HepG2 (cell line): Measurements from ENCODE around the gene ZNF524. TPM values are rescaled to one million over a fixed set of nuclear protein-coding genes. Genes with fewer than 3 reads are reported as not detected.

Experiments used
- CEBPB ChIP-seq: IDR thresholded peaks from 2 replicates; pipeline ENCODE4 v1.6.1; 2011; ENCODE audit warnings: low read depth, low read length, improper control_type of control experiment, borderline replicate concordance
- HDAC2 ChIP-seq: sonication (generic); formaldehyde crosslinking; IDR thresholded peaks from 2 replicates; pipeline ENCODE4 v1.4.0; 2020; ENCODE audit warnings: missing genetic modification reagents
- HNRNPK ChIP-seq: fragments of 200-400 bp; formaldehyde crosslinking; IDR thresholded peaks from 2 replicates; pipeline ENCODE4 v1.6.1; 2018; ENCODE audit warnings: low read length, low read depth, moderate library complexity, mild to moderate bottlenecking; ENCODE audit not compliant: poor library complexity, severe bottlenecking
- RNF2 ChIP-seq: fragments of 450-650 bp; conservative IDR thresholded peaks from 2 replicates; pipeline ENCODE4 v1.6.1; 2016; ENCODE audit warnings: low read depth
- SPEN ChIP-seq: sonication (generic); formaldehyde crosslinking; IDR thresholded peaks from 2 replicates; pipeline ENCODE4 v1.5.1; 2020; ENCODE audit warnings: low read depth, mild to moderate bottlenecking, missing genetic modification reagents
- SSRP1 ChIP-seq: IDR thresholded peaks from 2 replicates; pipeline ENCODE4 v1.6.1; 2016; ENCODE audit warnings: control low read depth
- polyA plus RNA-seq, 8 experiments: library from polyadenylated mRNA; depleted of rRNA in 3 of 8; stranded (reverse) in 7 of 8; unstranded in 1 of 8; fragments of >200 nt; fragmentation: Illumina TruSeq in 4 of 8; extraction: Trizol in 4 of 8; gene quantifications; 2 replicates each; pipeline versions ENCODE4 v1.2.1 to v1.2.3, GENCODE V29; 2011 to 2016; ENCODE audit warnings: low read depth in 4 of 8, missing spikeins in 1 of 8, mixed read lengths in 1 of 8; ENCODE audit not compliant: insufficient read depth in 1 of 8
- total RNA-seq, 5 experiments: library from RNA; depleted of rRNA; stranded (reverse); fragments of >200 nt; fragmentation: Illumina TruSeq; extraction: Trizol; gene quantifications; 2 replicates each; pipeline ENCODE4 v1.2.3, GENCODE V29; 2016; ENCODE audit warnings: low read depth in 1 of 5
- TF ChIP-seq, protein P1 (sequence below): sonication (generic); formaldehyde crosslinking; IDR thresholded peaks from one replicate; pipeline ENCODE4 v1.5.1; 2020; ENCODE audit warnings: mild to moderate bottlenecking, missing genetic modification reagents; ENCODE audit errors: not compliant biosample characterization
- TF ChIP-seq, protein P2 (sequence below): sonication (generic); formaldehyde crosslinking; IDR thresholded peaks from 2 replicates; pipeline ENCODE4 v1.4.0; 2020; ENCODE audit warnings: missing genetic modification reagents
- TF ChIP-seq, protein P3 (sequence below): sonication (generic); formaldehyde crosslinking; IDR thresholded peaks from 2 replicates; pipeline ENCODE4 v1.9.0; 2022; ENCODE audit warnings: missing genetic modification reagents, mild to moderate bottlenecking, borderline replicate concordance

Gene ZNF524
- total and polyA plus RNA-seq, 2 of the 13 experiments (the other 11 are each of a cell fraction or from before 2014, with no cell fraction given), result 3.2 to 4.6 TPM

DNA sequence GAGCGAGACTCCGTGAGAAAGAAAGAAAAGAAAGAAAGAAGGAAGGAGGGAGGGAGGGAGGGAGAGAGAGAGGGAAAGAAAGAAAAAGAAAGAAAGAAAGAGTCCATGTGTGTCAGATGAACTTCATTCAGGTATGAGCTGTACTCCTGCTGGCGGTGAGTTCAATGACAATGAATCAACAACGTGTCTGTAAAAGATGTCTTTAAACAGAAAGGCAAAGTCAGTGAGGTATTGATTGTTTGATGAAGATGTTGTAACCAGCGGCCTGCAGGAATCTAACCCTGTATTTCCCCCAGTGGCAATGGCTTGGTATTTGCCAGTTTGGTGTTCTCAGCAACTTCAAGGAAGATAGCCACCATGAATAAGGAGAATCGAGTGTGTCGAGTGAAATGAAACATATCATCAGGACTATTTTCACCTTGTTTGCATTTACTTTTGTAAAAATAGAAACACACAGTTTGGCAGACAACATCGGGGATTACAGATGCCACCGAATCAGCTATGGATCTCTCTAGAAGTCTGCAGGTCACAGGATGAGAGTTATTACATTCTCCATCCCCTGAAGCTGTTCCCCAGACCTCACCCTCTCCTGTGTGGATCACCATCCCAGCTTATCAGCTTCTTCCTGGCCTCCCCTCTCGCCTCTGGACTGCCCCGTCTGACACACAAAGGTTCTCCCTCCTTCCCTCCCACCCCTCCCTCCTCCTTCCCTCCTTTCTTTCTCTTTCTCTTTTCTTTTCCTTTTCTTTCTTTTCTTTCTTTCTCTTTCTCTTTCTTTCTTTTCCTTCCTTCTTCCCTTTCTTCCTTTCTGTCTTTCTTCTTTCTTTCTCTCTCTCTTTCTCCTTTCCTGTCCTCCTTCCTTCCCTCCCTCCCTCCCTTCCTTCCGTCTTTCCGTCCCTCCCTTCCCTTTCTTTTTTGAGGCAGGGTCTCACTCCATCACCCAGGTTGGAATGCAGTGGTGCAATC is 46.6 kb upstream of the ZNF524 start (continued):
- TF ChIP-seq, protein P1, sequence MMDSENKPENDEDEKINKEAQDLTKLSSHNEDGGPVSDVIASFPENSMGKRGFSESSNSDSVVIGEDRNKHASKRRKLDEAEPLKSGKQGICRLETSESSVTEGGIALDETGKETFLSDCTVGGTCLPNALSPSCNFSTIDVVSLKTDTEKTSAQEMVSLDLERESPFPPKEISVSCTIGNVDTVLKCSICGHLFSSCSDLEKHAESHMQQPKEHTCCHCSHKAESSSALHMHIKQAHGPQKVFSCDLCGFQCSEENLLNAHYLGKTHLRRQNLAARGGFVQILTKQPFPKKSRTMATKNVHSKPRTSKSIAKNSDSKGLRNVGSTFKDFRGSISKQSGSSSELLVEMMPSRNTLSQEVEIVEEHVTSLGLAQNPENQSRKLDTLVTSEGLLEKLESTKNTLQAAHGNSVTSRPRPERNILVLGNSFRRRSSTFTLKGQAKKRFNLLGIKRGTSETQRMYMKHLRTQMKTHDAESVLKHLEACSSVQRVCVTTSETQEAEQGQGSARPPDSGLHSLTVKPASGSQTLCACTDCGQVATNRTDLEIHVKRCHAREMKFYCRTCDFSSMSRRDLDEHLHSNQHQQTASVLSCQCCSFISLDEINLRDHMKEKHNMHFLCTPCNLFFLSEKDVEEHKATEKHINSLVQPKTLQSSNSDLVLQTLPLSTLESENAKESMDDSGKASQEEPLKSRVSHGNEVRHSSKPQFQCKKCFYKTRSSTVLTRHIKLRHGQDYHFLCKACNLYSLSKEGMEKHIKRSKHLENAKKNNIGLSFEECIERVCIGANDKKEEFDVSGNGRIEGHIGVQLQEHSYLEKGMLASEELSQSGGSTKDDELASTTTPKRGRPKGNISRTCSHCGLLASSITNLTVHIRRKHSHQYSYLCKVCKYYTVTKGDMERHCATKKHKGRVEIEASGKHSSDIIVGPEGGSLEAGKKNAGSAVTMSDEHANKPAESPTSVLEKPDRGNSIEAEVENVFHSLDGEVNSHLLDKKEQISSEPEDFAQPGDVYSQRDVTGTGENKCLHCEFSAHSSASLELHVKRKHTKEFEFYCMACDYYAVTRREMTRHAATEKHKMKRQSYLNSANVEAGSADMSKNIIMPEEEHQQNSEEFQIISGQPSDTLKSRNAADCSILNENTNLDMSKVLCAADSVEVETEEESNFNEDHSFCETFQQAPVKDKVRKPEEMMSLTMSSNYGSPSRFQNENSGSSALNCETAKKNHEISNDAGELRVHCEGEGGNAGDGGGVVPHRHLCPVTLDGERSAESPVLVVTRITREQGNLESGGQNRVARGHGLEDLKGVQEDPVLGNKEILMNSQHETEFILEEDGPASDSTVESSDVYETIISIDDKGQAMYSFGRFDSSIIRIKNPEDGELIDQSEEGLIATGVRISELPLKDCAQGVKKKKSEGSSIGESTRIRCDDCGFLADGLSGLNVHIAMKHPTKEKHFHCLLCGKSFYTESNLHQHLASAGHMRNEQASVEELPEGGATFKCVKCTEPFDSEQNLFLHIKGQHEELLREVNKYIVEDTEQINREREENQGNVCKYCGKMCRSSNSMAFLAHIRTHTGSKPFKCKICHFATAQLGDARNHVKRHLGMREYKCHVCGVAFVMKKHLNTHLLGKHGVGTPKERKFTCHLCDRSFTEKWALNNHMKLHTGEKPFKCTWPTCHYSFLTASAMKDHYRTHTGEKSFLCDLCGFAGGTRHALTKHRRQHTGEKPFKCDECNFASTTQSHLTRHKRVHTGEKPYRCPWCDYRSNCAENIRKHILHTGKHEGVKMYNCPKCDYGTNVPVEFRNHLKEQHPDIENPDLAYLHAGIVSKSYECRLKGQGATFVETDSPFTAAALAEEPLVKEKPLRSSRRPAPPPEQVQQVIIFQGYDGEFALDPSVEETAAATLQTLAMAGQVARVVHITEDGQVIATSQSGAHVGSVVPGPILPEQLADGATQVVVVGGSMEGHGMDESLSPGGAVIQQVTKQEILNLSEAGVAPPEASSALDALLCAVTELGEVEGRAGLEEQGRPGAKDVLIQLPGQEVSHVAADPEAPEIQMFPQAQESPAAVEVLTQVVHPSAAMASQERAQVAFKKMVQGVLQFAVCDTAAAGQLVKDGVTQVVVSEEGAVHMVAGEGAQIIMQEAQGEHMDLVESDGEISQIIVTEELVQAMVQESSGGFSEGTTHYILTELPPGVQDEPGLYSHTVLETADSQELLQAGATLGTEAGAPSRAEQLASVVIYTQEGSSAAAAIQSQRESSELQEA (CRISPR knock-in tag), result no peak
- TF ChIP-seq, protein P2, sequence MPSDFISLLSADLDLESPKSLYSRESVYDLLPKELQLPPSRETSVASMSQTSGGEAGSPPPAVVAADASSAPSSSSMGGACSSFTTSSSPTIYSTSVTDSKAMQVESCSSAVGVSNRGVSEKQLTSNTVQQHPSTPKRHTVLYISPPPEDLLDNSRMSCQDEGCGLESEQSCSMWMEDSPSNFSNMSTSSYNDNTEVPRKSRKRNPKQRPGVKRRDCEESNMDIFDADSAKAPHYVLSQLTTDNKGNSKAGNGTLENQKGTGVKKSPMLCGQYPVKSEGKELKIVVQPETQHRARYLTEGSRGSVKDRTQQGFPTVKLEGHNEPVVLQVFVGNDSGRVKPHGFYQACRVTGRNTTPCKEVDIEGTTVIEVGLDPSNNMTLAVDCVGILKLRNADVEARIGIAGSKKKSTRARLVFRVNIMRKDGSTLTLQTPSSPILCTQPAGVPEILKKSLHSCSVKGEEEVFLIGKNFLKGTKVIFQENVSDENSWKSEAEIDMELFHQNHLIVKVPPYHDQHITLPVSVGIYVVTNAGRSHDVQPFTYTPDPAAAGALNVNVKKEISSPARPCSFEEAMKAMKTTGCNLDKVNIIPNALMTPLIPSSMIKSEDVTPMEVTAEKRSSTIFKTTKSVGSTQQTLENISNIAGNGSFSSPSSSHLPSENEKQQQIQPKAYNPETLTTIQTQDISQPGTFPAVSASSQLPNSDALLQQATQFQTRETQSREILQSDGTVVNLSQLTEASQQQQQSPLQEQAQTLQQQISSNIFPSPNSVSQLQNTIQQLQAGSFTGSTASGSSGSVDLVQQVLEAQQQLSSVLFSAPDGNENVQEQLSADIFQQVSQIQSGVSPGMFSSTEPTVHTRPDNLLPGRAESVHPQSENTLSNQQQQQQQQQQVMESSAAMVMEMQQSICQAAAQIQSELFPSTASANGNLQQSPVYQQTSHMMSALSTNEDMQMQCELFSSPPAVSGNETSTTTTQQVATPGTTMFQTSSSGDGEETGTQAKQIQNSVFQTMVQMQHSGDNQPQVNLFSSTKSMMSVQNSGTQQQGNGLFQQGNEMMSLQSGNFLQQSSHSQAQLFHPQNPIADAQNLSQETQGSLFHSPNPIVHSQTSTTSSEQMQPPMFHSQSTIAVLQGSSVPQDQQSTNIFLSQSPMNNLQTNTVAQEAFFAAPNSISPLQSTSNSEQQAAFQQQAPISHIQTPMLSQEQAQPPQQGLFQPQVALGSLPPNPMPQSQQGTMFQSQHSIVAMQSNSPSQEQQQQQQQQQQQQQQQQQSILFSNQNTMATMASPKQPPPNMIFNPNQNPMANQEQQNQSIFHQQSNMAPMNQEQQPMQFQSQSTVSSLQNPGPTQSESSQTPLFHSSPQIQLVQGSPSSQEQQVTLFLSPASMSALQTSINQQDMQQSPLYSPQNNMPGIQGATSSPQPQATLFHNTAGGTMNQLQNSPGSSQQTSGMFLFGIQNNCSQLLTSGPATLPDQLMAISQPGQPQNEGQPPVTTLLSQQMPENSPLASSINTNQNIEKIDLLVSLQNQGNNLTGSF (CRISPR knock-in tag), result no peak
- no peak for TF ChIP-seq RNF2
- peak; percentile 64; the same call in 1 of the 2 replicates for TF ChIP-seq HDAC2 (CRISPR knock-in tag)
- peak; percentile 76; the same call in 1 of the 2 replicates for TF ChIP-seq CEBPB
- TF ChIP-seq SPEN (CRISPR knock-in tag), result no peak
- no peak for TF ChIP-seq SSRP1 (CRISPR knock-in tag)
- TF ChIP-seq HNRNPK, result peak; percentile 64
- TF ChIP-seq, protein P3, sequence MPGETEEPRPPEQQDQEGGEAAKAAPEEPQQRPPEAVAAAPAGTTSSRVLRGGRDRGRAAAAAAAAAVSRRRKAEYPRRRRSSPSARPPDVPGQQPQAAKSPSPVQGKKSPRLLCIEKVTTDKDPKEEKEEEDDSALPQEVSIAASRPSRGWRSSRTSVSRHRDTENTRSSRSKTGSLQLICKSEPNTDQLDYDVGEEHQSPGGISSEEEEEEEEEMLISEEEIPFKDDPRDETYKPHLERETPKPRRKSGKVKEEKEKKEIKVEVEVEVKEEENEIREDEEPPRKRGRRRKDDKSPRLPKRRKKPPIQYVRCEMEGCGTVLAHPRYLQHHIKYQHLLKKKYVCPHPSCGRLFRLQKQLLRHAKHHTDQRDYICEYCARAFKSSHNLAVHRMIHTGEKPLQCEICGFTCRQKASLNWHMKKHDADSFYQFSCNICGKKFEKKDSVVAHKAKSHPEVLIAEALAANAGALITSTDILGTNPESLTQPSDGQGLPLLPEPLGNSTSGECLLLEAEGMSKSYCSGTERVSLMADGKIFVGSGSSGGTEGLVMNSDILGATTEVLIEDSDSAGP (CRISPR knock-in tag), result no peak
